IgD-negative memory B cell (primary cell): ENCODE results near the gene CDC16. TPM values are rescaled to one million over a fixed set of nuclear protein-coding genes. Genes with fewer than 3 reads are reported as not detected.

ENCODE experiments used
- H3K27ac Mint-ChIP-seq, 3 donors: one replicate each; pipeline ENCODE4 v1.8.0; 2020 to 2022; ENCODE audit warnings: mild to moderate bottlenecking in 3 of 3, mixed read lengths in 3 of 3, moderate library complexity in 1 of 3
- H3K27me3 Mint-ChIP-seq: one replicate; pipeline ENCODE4 v1.8.0; 2021; ENCODE audit warnings: mixed read lengths
- H3K36me3 Mint-ChIP-seq: one replicate; pipeline ENCODE4 v1.8.0; 2020; ENCODE audit warnings: mild to moderate bottlenecking, mixed read lengths
- H3K4me1 Mint-ChIP-seq, 3 donors: one replicate each; pipeline ENCODE4 v1.8.0; 2020 to 2022; ENCODE audit warnings: mixed read lengths in 3 of 3, mild to moderate bottlenecking in 1 of 3
- H3K4me3 Mint-ChIP-seq, 4 donors: one replicate each; pipeline ENCODE4 v1.8.0; 2020 to 2022; ENCODE audit warnings: mild to moderate bottlenecking in 4 of 4, mixed read lengths in 4 of 4, moderate library complexity in 3 of 4
- H3K9me3 Mint-ChIP-seq, 3 donors: one replicate each; pipeline ENCODE4 v1.8.0; 2020 to 2021; ENCODE audit warnings: mixed read lengths in 3 of 3, mild to moderate bottlenecking in 1 of 3
- polyA plus RNA-seq: library from polyadenylated mRNA; unstranded; fragments of 300-500 nt; fragmentation: Illumina TruSeq; gene quantifications from one replicate; pipeline ENCODE4 v1.2.3, GENCODE V29; 2021

CDC16 gene
- polyA plus RNA-seq, 1 donor from 2014 or later = 22.6 TPM

GRCh38 chr13:114285166-114285808, 50.6 kb downstream of the CDC16 start:
- Mint-ChIP-seq H3K4me1 (peaks cover 16 to 20% (median 19%) of the 10 kb centered on the region in 3 donors), H3K27me3 (no peaks in the 10 kb centered on the region), H3K4me3 (peak overlapping the region in 1 of 4 donors; percentile 84), H3K27ac (peak overlapping the region in 2 of 3 donors; percentile 39 to 58), H3K36me3 (peaks cover 21% of the 10 kb centered on the region), H3K9me3 (no peaks in the 10 kb centered on the region)

- H3K36me3 Mint-ChIP-seq = peaks cover 24% of the 10 kb centered on the region
- H3K27ac Mint-ChIP-seq = peak overlapping the region in 1 of 3 donors; percentile 59
- no peaks in the 10 kb centered on the region for H3K27me3 Mint-ChIP-seq
- H3K4me3 Mint-ChIP-seq = no peak overlapping the region
- H3K4me1 Mint-ChIP-seq = peaks cover 13 to 14% (median 14%) of the 10 kb centered on the region in 3 donors
- H3K9me3 Mint-ChIP-seq = no peaks in the 10 kb centered on the region
Observed at GRCh38 chr13:114286808-114287207, 52.1 kb downstream of the CDC16 start.

GRCh38 chr13:114288157-114288591, 53.5 kb downstream of the CDC16 start:
- Mint-ChIP-seq H3K27ac (peak overlapping the region in 1 of 3 donors; percentile 73), H3K27me3 (no peaks in the 10 kb centered on the region), H3K36me3 (peaks cover 24% of the 10 kb centered on the region), H3K4me1 (peaks cover 11% of the 10 kb centered on the region in 3 donors), H3K9me3 (no peaks in the 10 kb centered on the region), H3K4me3 (peak overlapping the region in 2 of 4 donors; percentile 34 to 49)

GRCh38 chr13:114296448-114296847, 61.8 kb downstream of the CDC16 start:
- H3K27me3 Mint-ChIP-seq = no peaks in the 10 kb centered on the region
- H3K36me3 Mint-ChIP-seq = peaks cover 10% of the 10 kb centered on the region
- no peak overlapping the region for H3K4me3 Mint-ChIP-seq
- H3K9me3 Mint-ChIP-seq = no peaks in the 10 kb centered on the region
- H3K27ac Mint-ChIP-seq = peak overlapping the region in 1 of 3 donors; percentile 28
- H3K4me1 Mint-ChIP-seq = peaks cover 5 to 14% (median 12%) of the 10 kb centered on the region in 3 donors

GRCh38 chr13:114296902-114297301, 62.2 kb downstream of the CDC16 start:
- Mint-ChIP-seq H3K27me3 (no peaks in the 10 kb centered on the region), H3K36me3 (peaks cover 7% of the 10 kb centered on the region)

GRCh38 chr13:114298866-114299265, 64.2 kb downstream of the CDC16 start:
- Mint-ChIP-seq H3K9me3 (no peaks in the 10 kb centered on the region), H3K4me3 (no peak overlapping the region), H3K36me3 (peaks cover 11% of the 10 kb centered on the region), H3K4me1 (peaks cover 3 to 13% (median 9%) of the 10 kb centered on the region in 3 donors), H3K27ac (no peak overlapping the region), H3K27me3 (no peaks in the 10 kb centered on the region)

More at GRCh38 chr13:114296902-114297301, 62.2 kb downstream of the CDC16 start:
- H3K4me1 Mint-ChIP-seq = peaks cover 3 to 14% (median 12%) of the 10 kb centered on the region in 3 donors
- peak overlapping the region in 1 of 3 donors; percentile 28 for H3K27ac Mint-ChIP-seq
- H3K9me3 Mint-ChIP-seq = no peaks in the 10 kb centered on the region
- peak overlapping the region in 1 of 4 donors; percentile 22 for H3K4me3 Mint-ChIP-seq

- no peak overlapping the region for H3K4me3 Mint-ChIP-seq
Observed at GRCh38 chr13:114299604-114300305, 65.1 kb downstream of the CDC16 start.

DNA sequence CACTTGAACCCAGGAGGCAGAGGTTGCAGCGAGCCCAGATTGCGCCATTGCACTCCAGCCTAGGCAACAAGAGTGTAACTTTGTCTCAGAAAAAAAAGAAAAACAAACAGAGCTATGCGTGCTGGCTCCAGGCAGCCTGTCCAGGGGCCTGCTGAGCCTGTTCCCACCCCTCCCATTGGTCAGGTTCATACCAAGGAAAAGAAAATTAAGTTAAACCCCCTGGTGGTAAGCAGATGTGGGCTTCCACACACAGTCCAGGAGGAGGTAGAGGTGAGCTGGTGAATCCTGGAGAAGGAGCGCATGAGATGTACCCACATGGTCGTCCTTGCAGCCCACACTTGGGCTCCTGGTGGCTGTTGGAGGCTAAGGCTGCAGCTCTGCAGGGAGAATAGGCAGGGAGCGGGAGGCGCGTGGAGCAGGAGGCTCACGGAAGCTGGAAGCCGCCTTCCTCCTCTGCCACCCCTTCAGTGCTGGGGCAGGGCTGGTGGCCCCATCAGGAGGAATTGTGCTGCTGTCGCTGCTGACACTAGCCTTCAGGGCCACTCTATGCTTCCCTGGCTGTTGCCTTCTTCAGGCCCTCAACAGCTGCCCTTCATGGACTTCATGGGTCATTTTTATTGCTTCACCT, 69.1 kb downstream of the CDC16 start:
- H3K27ac Mint-ChIP-seq = peak overlapping the region in 1 of 3 donors; percentile 82
- H3K27me3 Mint-ChIP-seq = no peaks in the 10 kb centered on the region
- H3K4me3 Mint-ChIP-seq = no peak overlapping the region
- no peaks in the 10 kb centered on the region for H3K4me1 Mint-ChIP-seq
- no peaks in the 10 kb centered on the region for H3K9me3 Mint-ChIP-seq
- H3K36me3 Mint-ChIP-seq = peaks cover 9% of the 10 kb centered on the region

More at GRCh38 chr13:114299604-114300305, 65.1 kb downstream of the CDC16 start:
- Mint-ChIP-seq H3K36me3 (peaks cover 9% of the 10 kb centered on the region), H3K9me3 (no peaks in the 10 kb centered on the region), H3K27ac (no peak overlapping the region), H3K4me1 (peaks cover 3 to 12% (median 9%) of the 10 kb centered on the region in 3 donors), H3K27me3 (no peaks in the 10 kb centered on the region)

GRCh38 chr13:114304346-114305034, 69.8 kb downstream of the CDC16 start:
- no peaks in the 10 kb centered on the region for H3K4me1 Mint-ChIP-seq
- H3K36me3 Mint-ChIP-seq = peaks cover 8% of the 10 kb centered on the region
- H3K27me3 Mint-ChIP-seq = no peaks in the 10 kb centered on the region
- H3K9me3 Mint-ChIP-seq = no peaks in the 10 kb centered on the region
- H3K4me3 Mint-ChIP-seq = no peak overlapping the region
- peak overlapping the region in 1 of 3 donors; percentile 27 for H3K27ac Mint-ChIP-seq

GRCh38 chr13:114309086-114309485, 74.4 kb downstream of the CDC16 start:
- no peaks in the 10 kb centered on the region for H3K9me3 Mint-ChIP-seq
- peak overlapping the region in 1 of 3 donors; percentile 57 for H3K27ac Mint-ChIP-seq
- H3K4me1 Mint-ChIP-seq = peaks cover 16 to 18% (median 16%) of the 10 kb centered on the region in 3 donors
- peaks cover 3% of the 10 kb centered on the region for H3K36me3 Mint-ChIP-seq
- peak overlapping the region in 1 of 4 donors; percentile 39 for H3K4me3 Mint-ChIP-seq
- H3K27me3 Mint-ChIP-seq = no peaks in the 10 kb centered on the region

DNA sequence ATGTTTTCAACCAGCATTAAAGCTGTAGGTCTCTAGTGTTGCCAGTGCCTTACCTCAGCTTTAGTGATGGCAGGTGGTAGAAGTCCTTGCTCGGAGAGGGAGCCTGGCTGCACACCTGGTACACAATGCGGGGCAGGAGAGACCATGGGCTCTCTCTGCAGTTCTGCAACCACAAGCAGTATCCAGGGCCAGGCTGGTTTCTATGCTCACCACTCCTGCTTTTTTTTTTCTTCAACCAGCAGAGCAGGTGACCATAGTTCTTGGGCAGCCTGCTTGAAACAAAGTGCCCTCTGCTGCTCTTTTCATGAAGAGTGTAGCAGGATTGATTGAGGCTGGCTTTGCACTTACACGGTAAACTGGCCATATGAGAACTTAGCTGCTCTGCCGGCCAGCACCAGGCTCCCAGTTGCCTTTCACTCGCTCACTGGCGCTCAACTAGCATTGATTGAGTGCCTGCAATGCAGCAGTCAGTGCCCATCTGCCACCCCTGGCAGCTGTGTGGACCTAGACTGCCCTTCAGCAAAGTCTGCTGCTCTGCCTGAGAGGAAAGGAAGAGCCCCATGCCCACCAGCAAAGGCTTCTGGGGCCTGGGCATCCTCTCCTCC, 75.2 kb downstream of the CDC16 start:
- Mint-ChIP-seq H3K9me3 (no peaks in the 10 kb centered on the region), H3K27ac (no peak overlapping the region), H3K27me3 (no peaks in the 10 kb centered on the region), H3K36me3 (peaks cover 3% of the 10 kb centered on the region), H3K4me1 (peaks cover 17 to 19% (median 18%) of the 10 kb centered on the region in 3 donors), H3K4me3 (no peak overlapping the region)

DNA sequence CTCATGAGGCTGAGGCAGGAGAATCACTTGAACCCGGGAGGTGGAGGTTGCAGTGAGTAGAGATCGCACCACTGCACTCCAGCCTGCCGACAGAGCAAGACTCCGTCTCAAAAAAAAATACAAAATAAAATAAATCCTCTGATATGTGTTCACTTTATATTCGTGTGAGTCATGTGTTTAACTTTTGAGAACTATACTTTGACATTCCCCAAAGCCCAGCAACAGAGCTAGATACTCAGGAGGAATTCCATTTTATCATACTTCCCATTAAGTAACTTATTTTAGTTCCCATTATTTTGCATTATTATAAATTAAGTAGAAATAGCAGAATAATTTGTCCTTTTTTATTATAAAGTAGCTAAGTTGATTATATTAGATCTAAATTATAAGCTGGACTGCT, 76.3 kb downstream of the CDC16 start:
- Mint-ChIP-seq H3K36me3 (peaks cover 3% of the 10 kb centered on the region), H3K4me3 (peak overlapping the region in 1 of 4 donors; percentile 55), H3K4me1 (peaks cover 24 to 28% (median 26%) of the 10 kb centered on the region in 3 donors), H3K27me3 (no peaks in the 10 kb centered on the region), H3K9me3 (no peaks in the 10 kb centered on the region), H3K27ac (no peak overlapping the region)

DNA sequence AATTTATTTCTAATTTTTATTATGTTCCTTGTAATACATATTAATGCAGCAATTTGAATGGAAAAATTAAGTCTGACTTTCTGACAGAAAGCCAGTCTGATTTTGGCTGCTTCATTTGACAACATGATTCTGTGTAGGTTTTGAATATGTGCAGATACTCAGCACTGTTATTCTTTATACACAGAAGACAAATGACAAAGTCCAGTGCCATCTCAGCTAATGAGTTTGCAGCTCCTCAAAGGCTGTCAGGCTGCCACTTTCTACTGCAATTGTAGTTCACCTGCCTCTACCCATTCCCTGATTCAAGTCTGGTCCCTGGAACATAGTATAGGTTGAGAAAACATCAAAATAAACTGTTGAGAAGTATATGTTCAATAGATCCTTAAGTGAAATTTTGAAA, 76.7 kb downstream of the CDC16 start:
- H3K4me3 Mint-ChIP-seq = peak overlapping the region in 2 of 4 donors; percentile 13 to 39

DNA sequence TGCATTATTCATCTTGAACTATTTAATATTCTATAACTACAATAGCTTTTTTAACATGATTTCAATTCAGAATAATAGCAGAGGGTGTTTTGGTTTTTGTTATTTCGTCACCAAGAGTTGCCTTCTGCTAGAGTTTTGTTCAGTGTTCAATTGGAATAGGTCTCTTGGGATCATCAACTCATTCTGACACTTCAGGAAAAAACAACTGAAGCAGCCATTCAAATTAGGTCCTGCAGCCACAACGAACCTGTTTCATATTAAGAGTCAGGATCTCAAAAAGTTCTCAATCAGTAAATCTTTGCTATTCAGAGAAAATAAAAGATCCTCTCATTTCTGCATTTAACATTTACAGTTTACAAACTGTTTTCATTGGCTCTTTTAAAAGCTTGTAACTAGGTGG, 77.2 kb downstream of the CDC16 start:
- peaks cover 24 to 29% (median 26%) of the 10 kb centered on the region in 3 donors for H3K4me1 Mint-ChIP-seq
- H3K36me3 Mint-ChIP-seq = peaks cover 2% of the 10 kb centered on the region
- no peaks in the 10 kb centered on the region for H3K9me3 Mint-ChIP-seq
- peak overlapping the region in 2 of 4 donors; percentile 39 to 55 for H3K4me3 Mint-ChIP-seq
- H3K27me3 Mint-ChIP-seq = no peaks in the 10 kb centered on the region
- H3K27ac Mint-ChIP-seq = no peak overlapping the region

More for the DNA sequence above, 76.7 kb downstream of the CDC16 start:
- Mint-ChIP-seq H3K27ac (no peak overlapping the region), H3K36me3 (peaks cover 3% of the 10 kb centered on the region), H3K27me3 (no peaks in the 10 kb centered on the region), H3K4me1 (peaks cover 24 to 28% (median 26%) of the 10 kb centered on the region in 3 donors), H3K9me3 (no peaks in the 10 kb centered on the region)
